ENCODE results near the gene HSP90B1.

Gene HSP90B1

GRCh38 chr12:103929784-103930033, 501 bp upstream of the HSP90B1 start:
- no peak for DNase-seq

GRCh38 chr12:103930787-103931735, 851 bp downstream of the HSP90B1 start:
- DNase-seq: peak; percentile 46 to 73 (median 70)

- DNase-seq: no peak
Measured at GRCh38 chr12:103933237-103933636, 3.0 kb downstream of the HSP90B1 start.

GRCh38 chr12:103936679-103937078, 6.5 kb downstream of the HSP90B1 start:
- DNase-seq: no peak

- DNase-seq: no peak
Measured at GRCh38 chr12:103944964-103945363, 14.8 kb downstream of the HSP90B1 start.

- peak in 3 of 4 experiments; percentile 18 to 52 (median 51) for DNase-seq
Measured at GRCh38 chr12:103947871-103948555, 17.8 kb downstream of the HSP90B1 start.

- no peak for DNase-seq
Measured at GRCh38 chr12:103948746-103949406, 18.7 kb downstream of the HSP90B1 start.

GRCh38 chr12:103952497-103952896, 22.3 kb downstream of the HSP90B1 start:
- DNase-seq: no peak

- no peak for DNase-seq
Measured at GRCh38 chr12:103955811-103956508, 25.8 kb downstream of the HSP90B1 start.

- peak in 2 of 4 experiments; percentile 43 to 64 for DNase-seq
Measured at GRCh38 chr12:103956509-103957027, 26.4 kb downstream of the HSP90B1 start.

- DNase-seq: no peak
Measured at GRCh38 chr12:103957865-103958388, 27.7 kb downstream of the HSP90B1 start.

GRCh38 chr12:103958621-103959020, 28.4 kb downstream of the HSP90B1 start:
- DNase-seq: no peak

- peak in 2 of 4 experiments; percentile 16 to 44 for DNase-seq
Measured at GRCh38 chr12:103960616-103961227, 30.5 kb downstream of the HSP90B1 start.

GRCh38 chr12:103962493-103962892, 32.3 kb downstream of the HSP90B1 start:
- no peak for DNase-seq

- no peak for DNase-seq
Measured at GRCh38 chr12:103964805-103965204, 34.6 kb downstream of the HSP90B1 start.

- DNase-seq: no peak
Measured at GRCh38 chr12:103965255-103965589, 35.0 kb downstream of the HSP90B1 start.

GRCh38 chr12:103965590-103966504, 35.6 kb downstream of the HSP90B1 start, which contains the start of gene TDG:
Gene TDG, plus strand, starts transcription at chr12:103965872. Its CDS starts 166 bp downstream, at chr12:103966038.
- peak; percentile 96 to 98 (median 98) for DNase-seq

- no peak for DNase-seq
Measured at GRCh38 chr12:103966736-103967135, 36.5 kb downstream of the HSP90B1 start.

- no peak for DNase-seq
Measured at GRCh38 chr12:103969391-103969790, 39.2 kb downstream of the HSP90B1 start.

- no peak for DNase-seq
Measured at GRCh38 chr12:103973909-103974308, 43.7 kb downstream of the HSP90B1 start.

GRCh38 chr12:103975368-103975767, 45.2 kb downstream of the HSP90B1 start:
- DNase-seq: no peak

All from suppressor macrophage (primary cell).